Activated CD8-positive, alpha-beta T cell treated with anti-CD3 and anti-CD28 coated beads for 36 hours (primary cell): Measurements from ENCODE around the gene TRA2A. TPM values are rescaled to one million over a fixed set of nuclear protein-coding genes. Genes with fewer than 3 reads are reported as not detected.
A peak's percentile ranks its signal among the peaks of the same experiment; 100 is the strongest.

Experiments used
- ATAC-seq: fragments of 200-7000 bp; cut with Tn5 transposase; one replicate; pipeline ENCODE4 v1.10.0; 2021; ENCODE audit warnings: mild to moderate bottlenecking, moderate library complexity
- CTCF ChIA-PET: fragments of 350-600 bp; sonication (Branson Sonifier 250); formaldehyde crosslinking; loops from one replicate; lab custom pipeline; 2021; ENCODE audit warnings: antibody characterized with exemption; lab: Charles Lee
- POLR2A ChIA-PET: fragments of 350-600 bp; sonication (Branson Sonifier 250); formaldehyde crosslinking; loops from one replicate; lab custom pipeline; 2021; ENCODE audit warnings: antibody characterized with exemption; lab: Charles Lee
- DNase-seq: peaks from one replicate; pipeline ENCODE4 v3.0.0-alpha.2; 2020
- H3K27ac Mint-ChIP-seq: one replicate; pipeline ENCODE4 v1.8.0; 2021; ENCODE audit warnings: mild to moderate bottlenecking, mixed read lengths
- H3K27me3 Mint-ChIP-seq: one replicate; pipeline ENCODE4 v1.8.0; 2021; ENCODE audit warnings: mixed read lengths
- H3K36me3 Mint-ChIP-seq: one replicate; pipeline ENCODE4 v1.8.0; 2021; ENCODE audit warnings: low read depth, mixed read lengths
- H3K4me1 Mint-ChIP-seq: one replicate; pipeline ENCODE4 v1.8.0; 2021; ENCODE audit warnings: low read depth, mixed read lengths
- H3K4me3 Mint-ChIP-seq: one replicate; pipeline ENCODE4 v1.8.0; 2021; ENCODE audit warnings: mild to moderate bottlenecking, moderate library complexity, mixed read lengths
- H3K9me3 Mint-ChIP-seq: one replicate; pipeline ENCODE4 v1.8.0; 2021; ENCODE audit warnings: mixed read lengths
- CTCF ChIP-seq: fragments of 200-600 bp; IDR thresholded peaks from one replicate; pipeline ENCODE4 v1.8.0; 2022; ENCODE audit warnings: antibody characterized with exemption, mild to moderate bottlenecking
- intact Hi-C: fragments of 100-400 bp; cut with micrococcal nuclease; formaldehyde crosslinking; loops from one replicate; pipeline ENCODE4 v1.10.0; 2022
- total RNA-seq, 2 experiments: library from RNA; stranded (reverse); gene quantifications; one replicate each; pipeline ENCODE4 v1.2.3, GENCODE V29; 2021

The TRA2A gene
- 10 to 100 TPM; 86.3 to 86.5 TPM for total RNA-seq

DNA sequence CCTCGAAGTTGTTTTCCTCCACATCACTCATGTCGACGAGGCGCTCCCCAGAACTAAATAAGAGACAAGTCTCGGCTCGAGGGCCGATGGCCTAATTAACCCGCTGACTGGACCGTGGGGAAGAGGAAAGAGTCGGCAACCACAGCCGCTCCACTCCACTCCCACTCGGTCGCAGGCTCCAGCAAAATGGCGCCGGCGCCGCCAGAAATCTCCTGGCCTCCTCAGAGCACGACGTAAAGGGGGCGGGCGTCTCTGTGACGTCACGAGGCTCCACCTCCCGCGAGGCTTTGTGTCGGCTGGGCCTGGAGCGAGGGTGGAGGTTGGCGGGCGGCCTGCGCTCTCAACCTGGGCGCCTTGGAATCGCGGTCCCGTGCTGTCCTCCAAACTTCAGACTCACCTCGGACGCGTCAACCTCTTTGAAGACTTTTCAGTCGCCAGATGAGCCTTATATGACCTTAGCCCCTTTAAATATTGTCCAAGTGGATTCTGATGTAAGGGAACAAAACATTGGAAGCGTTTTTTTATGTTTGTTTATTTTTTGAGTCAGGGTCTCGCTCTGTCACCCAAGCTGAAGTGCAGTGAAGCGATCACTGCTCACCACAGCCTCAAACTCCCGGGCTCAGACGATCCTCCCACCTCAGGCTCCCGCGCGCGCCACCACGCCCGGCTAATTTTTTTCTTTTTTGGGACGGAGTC, at the start of gene TRA2A:
Gene TRA2A (minus strand): TSS at position 188 of the 696 bp plus-strand sequence. CDS start 157 bp downstream, at position 31.
- peak; percentile 99 for DNase-seq
- Mint-ChIP-seq H3K4me1 (peaks cover 39% of the 10 kb centered on the region), H3K4me3 (peak within 1 kb of the TSS; percentile 93), H3K27me3 (no peaks in the 10 kb centered on the region), H3K36me3 (peaks cover 21% of the 10 kb centered on the region), H3K27ac (peak within 1 kb of the TSS; percentile 100), H3K9me3 (no peaks in the 10 kb centered on the region)
- ATAC-seq: peak; percentile 89
- intact Hi-C loops: loop anchor here (5.0 to 10.0 kb wide), 3 partner anchors 65 to 255 kb away; partner anchors contain the start of gene CCDC126
- TF ChIP-seq CTCF: no peak
- CTCF ChIA-PET: interaction anchor here (1.3 to 1.7 kb wide), 4 partner anchors 7 to 259 kb away, joined by 4 to 9 read pairs (median 6); no protein-coding TSS in a partner anchor
- POLR2A ChIA-PET: interaction anchor here (0.6 to 1.8 kb wide), 7 partner anchors 8 to 268 kb away, joined by 3 to 12 read pairs (median 3); partner anchors contain the start of genes CCDC126 and MALSU1

- ChIA-PET CTCF (interaction anchor here (0.7 to 2.8 kb wide), 23 partner anchors 9 to 1116 kb away, joined by 3 to 51 read pairs (median 5); partner anchors contain the start of genes CCDC126 and STK31), POLR2A (interaction anchor here (0.6 to 1.5 kb wide), 2 partner anchors 110 to 423 kb away, joined by 3 to 4 read pairs; no protein-coding TSS in a partner anchor)
- Mint-ChIP-seq H3K4me3 (no peak overlapping the region), H3K4me1 (no peaks in the 10 kb centered on the region), H3K36me3 (no peaks in the 10 kb centered on the region), H3K27me3 (peaks cover 16% of the 10 kb centered on the region), H3K27ac (no peak overlapping the region), H3K9me3 (no peaks in the 10 kb centered on the region)
- DNase-seq (peak; percentile 82), ATAC-seq (peak; percentile 87)
- intact Hi-C loops: loop anchor here (1.0 kb wide), 1 partner anchor 142 kb away; no protein-coding TSS in a partner anchor
- peak; percentile 80 for TF ChIP-seq CTCF
Measured at GRCh38 chr7:23570592-23571200, 38.9 kb upstream of the TRA2A start.

DNA sequence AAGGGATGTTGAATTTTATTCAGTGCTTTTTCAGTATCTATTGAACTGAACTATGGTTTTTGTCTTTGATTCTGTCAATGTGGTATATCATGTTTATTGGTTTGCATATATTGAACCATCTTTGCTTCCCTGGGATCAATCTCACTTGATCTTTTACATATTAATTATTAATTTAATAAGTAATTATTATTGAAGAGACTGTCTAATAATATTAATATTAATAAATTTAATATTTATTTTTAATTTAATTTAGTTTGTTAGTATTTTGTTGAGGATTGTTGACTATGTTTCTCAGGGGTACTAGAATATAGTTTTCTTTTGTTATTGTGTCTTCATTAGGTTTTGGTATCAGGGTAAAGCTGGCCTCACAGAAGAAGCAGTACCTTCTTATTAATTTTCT, 26.5 kb upstream of the TRA2A start:
- intact Hi-C loops: no loop called here
- no peaks in the 10 kb centered on the region for H3K27me3 Mint-ChIP-seq
- H3K4me1 Mint-ChIP-seq: no peaks in the 10 kb centered on the region
- no peak for TF ChIP-seq CTCF
- no peaks in the 10 kb centered on the region for H3K9me3 Mint-ChIP-seq
- H3K36me3 Mint-ChIP-seq: no peaks in the 10 kb centered on the region
- H3K27ac Mint-ChIP-seq: no peak overlapping the region
- no peak for DNase-seq
- no peak overlapping the region for H3K4me3 Mint-ChIP-seq
- ChIA-PET CTCF (interaction anchor here (2.0 kb wide), 1 partner anchor 11 kb away, joined by 6 read pairs; no protein-coding TSS in a partner anchor), POLR2A (interaction anchor here (0.7 kb wide), 1 partner anchor 782 kb away, joined by 3 read pairs; no protein-coding TSS in a partner anchor)
- ATAC-seq: no peak

- Mint-ChIP-seq H3K36me3 (no peaks in the 10 kb centered on the region), H3K27ac (no peak overlapping the region), H3K4me3 (no peak overlapping the region), H3K4me1 (peaks cover 8% of the 10 kb centered on the region), H3K9me3 (no peaks in the 10 kb centered on the region), H3K27me3 (no peaks in the 10 kb centered on the region)
- ChIA-PET POLR2A (no interaction called here), CTCF (interaction anchor here (0.6 to 5.1 kb wide), 18 partner anchors 10 to 275 kb away, joined by 3 to 55 read pairs (median 12); partner anchors contain the start of gene STK31)
- DNase-seq (no peak), ATAC-seq (no peak)
- no peak for TF ChIP-seq CTCF
- intact Hi-C loops: loop anchor here (1.0 kb wide), 2 partner anchors 165 to 274 kb away; no protein-coding TSS in a partner anchor
Measured at GRCh38 chr7:23547662-23548061, 15.9 kb upstream of the TRA2A start.
